Neural cell (in vitro differentiated cells): ENCODE results near the gene LGALS1.

Experiments used
- TF ChIP-seq, protein P1 (sequence below): IDR thresholded peaks from 2 replicates; pipeline ENCODE4 v1.6.1; 2012; ENCODE audit warnings: borderline replicate concordance
- TF ChIP-seq, protein P2 (sequence below): fragments of 450-650 bp; IDR thresholded peaks from 2 replicates; pipeline ENCODE4 v1.5.1; 2014; ENCODE audit warnings: antibody characterized with exemption, mild to moderate bottlenecking, moderate library complexity; ENCODE audit not compliant: poor library complexity, severe bottlenecking

GRCh38 chr22:37681001-37681424 lies 5.6 kb downstream of the LGALS1 start:
- TF ChIP-seq, protein P1, sequence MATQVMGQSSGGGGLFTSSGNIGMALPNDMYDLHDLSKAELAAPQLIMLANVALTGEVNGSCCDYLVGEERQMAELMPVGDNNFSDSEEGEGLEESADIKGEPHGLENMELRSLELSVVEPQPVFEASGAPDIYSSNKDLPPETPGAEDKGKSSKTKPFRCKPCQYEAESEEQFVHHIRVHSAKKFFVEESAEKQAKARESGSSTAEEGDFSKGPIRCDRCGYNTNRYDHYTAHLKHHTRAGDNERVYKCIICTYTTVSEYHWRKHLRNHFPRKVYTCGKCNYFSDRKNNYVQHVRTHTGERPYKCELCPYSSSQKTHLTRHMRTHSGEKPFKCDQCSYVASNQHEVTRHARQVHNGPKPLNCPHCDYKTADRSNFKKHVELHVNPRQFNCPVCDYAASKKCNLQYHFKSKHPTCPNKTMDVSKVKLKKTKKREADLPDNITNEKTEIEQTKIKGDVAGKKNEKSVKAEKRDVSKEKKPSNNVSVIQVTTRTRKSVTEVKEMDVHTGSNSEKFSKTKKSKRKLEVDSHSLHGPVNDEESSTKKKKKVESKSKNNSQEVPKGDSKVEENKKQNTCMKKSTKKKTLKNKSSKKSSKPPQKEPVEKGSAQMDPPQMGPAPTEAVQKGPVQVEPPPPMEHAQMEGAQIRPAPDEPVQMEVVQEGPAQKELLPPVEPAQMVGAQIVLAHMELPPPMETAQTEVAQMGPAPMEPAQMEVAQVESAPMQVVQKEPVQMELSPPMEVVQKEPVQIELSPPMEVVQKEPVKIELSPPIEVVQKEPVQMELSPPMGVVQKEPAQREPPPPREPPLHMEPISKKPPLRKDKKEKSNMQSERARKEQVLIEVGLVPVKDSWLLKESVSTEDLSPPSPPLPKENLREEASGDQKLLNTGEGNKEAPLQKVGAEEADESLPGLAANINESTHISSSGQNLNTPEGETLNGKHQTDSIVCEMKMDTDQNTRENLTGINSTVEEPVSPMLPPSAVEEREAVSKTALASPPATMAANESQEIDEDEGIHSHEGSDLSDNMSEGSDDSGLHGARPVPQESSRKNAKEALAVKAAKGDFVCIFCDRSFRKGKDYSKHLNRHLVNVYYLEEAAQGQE: no peak
- TF ChIP-seq, protein P2, sequence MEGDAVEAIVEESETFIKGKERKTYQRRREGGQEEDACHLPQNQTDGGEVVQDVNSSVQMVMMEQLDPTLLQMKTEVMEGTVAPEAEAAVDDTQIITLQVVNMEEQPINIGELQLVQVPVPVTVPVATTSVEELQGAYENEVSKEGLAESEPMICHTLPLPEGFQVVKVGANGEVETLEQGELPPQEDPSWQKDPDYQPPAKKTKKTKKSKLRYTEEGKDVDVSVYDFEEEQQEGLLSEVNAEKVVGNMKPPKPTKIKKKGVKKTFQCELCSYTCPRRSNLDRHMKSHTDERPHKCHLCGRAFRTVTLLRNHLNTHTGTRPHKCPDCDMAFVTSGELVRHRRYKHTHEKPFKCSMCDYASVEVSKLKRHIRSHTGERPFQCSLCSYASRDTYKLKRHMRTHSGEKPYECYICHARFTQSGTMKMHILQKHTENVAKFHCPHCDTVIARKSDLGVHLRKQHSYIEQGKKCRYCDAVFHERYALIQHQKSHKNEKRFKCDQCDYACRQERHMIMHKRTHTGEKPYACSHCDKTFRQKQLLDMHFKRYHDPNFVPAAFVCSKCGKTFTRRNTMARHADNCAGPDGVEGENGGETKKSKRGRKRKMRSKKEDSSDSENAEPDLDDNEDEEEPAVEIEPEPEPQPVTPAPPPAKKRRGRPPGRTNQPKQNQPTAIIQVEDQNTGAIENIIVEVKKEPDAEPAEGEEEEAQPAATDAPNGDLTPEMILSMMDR: no peak
